Measurements from ENCODE around the gene SLC2A1. TPM values are rescaled to one million over a fixed set of nuclear protein-coding genes. Genes with fewer than 3 reads are reported as not detected.

SLC2A1 gene
- total and polyA plus RNA-seq, 9 of the 15 experiments (the other 6 are each of a cell fraction or from before 2014, with no cell fraction given): 12.6 to 153 (median 48.0) TPM

DNA sequence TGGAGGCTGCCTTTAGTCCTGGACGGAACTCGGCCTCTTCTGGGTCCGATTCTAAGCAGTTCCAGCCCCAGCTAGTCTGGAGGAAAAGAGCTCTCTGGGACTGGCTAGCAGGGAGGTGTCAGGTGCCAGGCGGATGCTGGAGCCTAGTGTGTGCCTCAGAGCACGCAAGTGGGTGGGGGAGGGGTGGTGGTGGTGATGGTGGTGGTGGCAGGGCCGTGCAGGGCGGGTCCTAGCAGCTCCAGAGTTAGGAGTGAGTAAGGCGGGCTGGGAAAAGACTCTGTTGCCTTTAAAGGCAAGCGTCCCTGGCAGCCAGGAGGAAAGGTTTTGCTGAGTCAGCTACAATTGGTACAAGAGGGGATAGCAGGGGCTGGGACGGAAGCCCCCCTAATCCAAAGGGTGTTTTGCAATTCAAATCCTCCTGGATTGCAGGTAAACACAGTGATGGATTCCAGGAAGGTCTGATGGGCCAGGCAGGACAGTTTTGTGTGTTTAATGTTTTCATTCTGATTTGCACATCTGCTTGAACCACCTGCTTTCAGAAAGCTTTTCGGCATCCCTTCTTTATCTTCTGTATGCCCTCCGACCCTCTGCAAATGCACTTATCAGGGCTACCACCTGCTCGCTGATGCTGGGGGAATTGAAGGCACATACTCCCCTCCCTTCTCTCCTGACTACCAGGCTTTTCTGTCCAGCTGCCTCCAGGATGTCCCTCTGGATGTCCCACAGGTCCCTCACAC is 4.1 kb upstream of the SLC2A1 start (continued):
- TF ChIP-seq SMC3 (conservative IDR thresholded peaks at IDR 0.05; ENCODE audit: insufficient read depth, low read depth, low read length): no peak
- no peak for TF ChIP-seq RBM14 (IDR thresholded peaks at IDR 0.05; ENCODE audit: borderline replicate concordance, insufficient read depth, low read depth, low read length)
- TF ChIP-seq CBFA2T2 (conservative IDR thresholded peaks at IDR 0.05): peak; percentile 99
- TF ChIP-seq SIN3A (IDR thresholded peaks at IDR 0.05; ENCODE audit: borderline replicate concordance in 2 of 2, control insufficient read depth in 1 of 2, low read depth in 2 of 2, low read length in 2 of 2): no peak
- peak; percentile 98 for TF ChIP-seq TCF3 (CRISPR knock-in tag; IDR thresholded peaks at IDR 0.05)
- TF ChIP-seq STAT5A (IDR thresholded peaks at IDR 0.05; ENCODE audit: borderline replicate concordance, low read length): peak; percentile 95
- TF ChIP-seq, protein P1, sequence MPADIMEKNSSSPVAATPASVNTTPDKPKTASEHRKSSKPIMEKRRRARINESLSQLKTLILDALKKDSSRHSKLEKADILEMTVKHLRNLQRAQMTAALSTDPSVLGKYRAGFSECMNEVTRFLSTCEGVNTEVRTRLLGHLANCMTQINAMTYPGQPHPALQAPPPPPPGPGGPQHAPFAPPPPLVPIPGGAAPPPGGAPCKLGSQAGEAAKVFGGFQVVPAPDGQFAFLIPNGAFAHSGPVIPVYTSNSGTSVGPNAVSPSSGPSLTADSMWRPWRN (IDR thresholded peaks at IDR 0.05; ENCODE audit: low read depth): peak; percentile 85
- no peak for TF ChIP-seq ZNF311 (CRISPR knock-in tag; IDR thresholded peaks at IDR 0.05)
- TF ChIP-seq, protein P2, sequence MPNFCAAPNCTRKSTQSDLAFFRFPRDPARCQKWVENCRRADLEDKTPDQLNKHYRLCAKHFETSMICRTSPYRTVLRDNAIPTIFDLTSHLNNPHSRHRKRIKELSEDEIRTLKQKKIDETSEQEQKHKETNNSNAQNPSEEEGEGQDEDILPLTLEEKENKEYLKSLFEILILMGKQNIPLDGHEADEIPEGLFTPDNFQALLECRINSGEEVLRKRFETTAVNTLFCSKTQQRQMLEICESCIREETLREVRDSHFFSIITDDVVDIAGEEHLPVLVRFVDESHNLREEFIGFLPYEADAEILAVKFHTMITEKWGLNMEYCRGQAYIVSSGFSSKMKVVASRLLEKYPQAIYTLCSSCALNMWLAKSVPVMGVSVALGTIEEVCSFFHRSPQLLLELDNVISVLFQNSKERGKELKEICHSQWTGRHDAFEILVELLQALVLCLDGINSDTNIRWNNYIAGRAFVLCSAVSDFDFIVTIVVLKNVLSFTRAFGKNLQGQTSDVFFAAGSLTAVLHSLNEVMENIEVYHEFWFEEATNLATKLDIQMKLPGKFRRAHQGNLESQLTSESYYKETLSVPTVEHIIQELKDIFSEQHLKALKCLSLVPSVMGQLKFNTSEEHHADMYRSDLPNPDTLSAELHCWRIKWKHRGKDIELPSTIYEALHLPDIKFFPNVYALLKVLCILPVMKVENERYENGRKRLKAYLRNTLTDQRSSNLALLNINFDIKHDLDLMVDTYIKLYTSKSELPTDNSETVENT (CRISPR knock-in tag; IDR thresholded peaks at IDR 0.05): no peak
- TF ChIP-seq FOS (IDR thresholded peaks at IDR 0.05; ENCODE audit: extremely low read depth, insufficient read length): no peak
- TF ChIP-seq, protein P3, sequence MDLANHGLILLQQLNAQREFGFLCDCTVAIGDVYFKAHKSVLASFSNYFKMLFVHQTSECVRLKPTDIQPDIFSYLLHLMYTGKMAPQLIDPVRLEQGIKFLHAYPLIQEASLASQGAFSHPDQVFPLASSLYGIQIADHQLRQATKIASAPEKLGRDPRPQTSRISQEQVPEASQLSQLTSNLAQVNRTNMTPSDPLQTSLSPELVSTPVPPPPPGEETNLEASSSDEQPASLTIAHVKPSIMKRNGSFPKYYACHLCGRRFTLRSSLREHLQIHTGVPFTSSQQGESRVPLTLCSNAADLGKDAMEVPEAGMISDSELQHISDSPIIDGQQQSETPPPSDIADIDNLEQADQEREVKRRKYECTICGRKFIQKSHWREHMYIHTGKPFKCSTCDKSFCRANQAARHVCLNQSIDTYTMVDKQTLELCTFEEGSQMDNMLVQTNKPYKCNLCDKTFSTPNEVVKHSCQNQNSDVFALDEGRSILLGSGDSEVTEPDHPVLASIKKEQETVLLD (IDR thresholded peaks at IDR 0.05): no peak; the same call in 1 of the 2 replicates
- TF ChIP-seq HMGN3 (IDR thresholded peaks at IDR 0.05; ENCODE audit: borderline replicate concordance, extremely low read depth, insufficient read length, low read depth, low read length): peak; percentile 65
- no peak for TF ChIP-seq HNRNPK (IDR thresholded peaks at IDR 0.05; ENCODE audit: low read depth, low read length, poor library complexity, severe bottlenecking)
- no peak for TF ChIP-seq BRCA1 (IDR thresholded peaks at IDR 0.05)
- no peak for TF ChIP-seq BRCA1 (CRISPR knock-in tag; IDR thresholded peaks at IDR 0.05)
